Activated naive CD4-positive, alpha-beta T cell treated with anti-CD3 and anti-CD28 coated beads for 36 hours (primary cell): ENCODE results near the gene ZBED1. TPM values are rescaled to one million over a fixed set of nuclear protein-coding genes. Genes with fewer than 3 reads are reported as not detected.
A peak's percentile ranks its signal among the peaks of the same experiment; 100 is the strongest.

Experiments used
- CTCF ChIA-PET: fragments of 350-600 bp; sonication (Branson Sonifier 250); formaldehyde crosslinking; loops from one replicate; lab custom pipeline; 2021; ENCODE audit warnings: antibody characterized with exemption; lab: Charles Lee
- DNase-seq: peaks from one replicate; pipeline ENCODE4 v3.0.0-alpha.2; 2020
- H3K27ac Mint-ChIP-seq: one replicate; pipeline ENCODE4 v1.8.0; 2021; ENCODE audit warnings: mild to moderate bottlenecking, mixed read lengths
- H3K27me3 Mint-ChIP-seq: one replicate; pipeline ENCODE4 v1.8.0; 2021; ENCODE audit warnings: low read depth, mixed read lengths
- H3K36me3 Mint-ChIP-seq: one replicate; pipeline ENCODE4 v1.8.0; 2021; ENCODE audit warnings: low read depth, mixed read lengths
- H3K4me1 Mint-ChIP-seq: one replicate; pipeline ENCODE4 v1.8.0; 2021; ENCODE audit warnings: low read depth, mixed read lengths
- H3K4me3 Mint-ChIP-seq: one replicate; pipeline ENCODE4 v1.8.0; 2021; ENCODE audit warnings: mild to moderate bottlenecking, moderate library complexity, mixed read lengths
- H3K9me3 Mint-ChIP-seq: one replicate; pipeline ENCODE4 v1.8.0; 2021; ENCODE audit warnings: mixed read lengths
- intact Hi-C: fragments of 100-400 bp; cut with micrococcal nuclease; formaldehyde crosslinking; loops from one replicate; pipeline ENCODE4 v1.15.1; 2023
- total RNA-seq, 2 experiments: library from RNA; stranded (reverse); gene quantifications; one replicate each; pipeline ENCODE4 v1.2.3, GENCODE V29; 2021

Gene ZBED1
- total RNA-seq, 2 experiments from 2014 or later: 18.9 to 20.6 TPM

- intact Hi-C loops: loop anchor here (2.0 kb wide), 1 partner anchor 125 kb away; no protein-coding TSS in a partner anchor
- peaks cover 4% of the 10 kb centered on the region for H3K36me3 Mint-ChIP-seq
Observed at GRCh38 chrX:2501559-2502102, 855 bp upstream of the ZBED1 start.

GRCh38 chrX:2500091-2500802, 529 bp downstream of the ZBED1 start:
- intact Hi-C loops: loop anchor here (1.0 to 2.0 kb wide), 3 partner anchors 93 to 127 kb away; no protein-coding TSS in a partner anchor
- Mint-ChIP-seq H3K36me3 (peaks cover 4% of the 10 kb centered on the region), H3K4me1 (peaks cover 26% of the 10 kb centered on the region), H3K4me3 (peak overlapping the region; percentile 76), H3K27me3 (no peaks in the 10 kb centered on the region), H3K27ac (peak overlapping the region; percentile 59), H3K9me3 (no peaks in the 10 kb centered on the region)
- peak; percentile 22 for DNase-seq
- CTCF ChIA-PET: no interaction called here

More at GRCh38 chrX:2501559-2502102, 855 bp upstream of the ZBED1 start:
- Mint-ChIP-seq H3K9me3 (no peaks in the 10 kb centered on the region), H3K4me3 (peak overlapping the region; percentile 68), H3K27ac (peak overlapping the region; percentile 72), H3K4me1 (peaks cover 24% of the 10 kb centered on the region), H3K27me3 (no peaks in the 10 kb centered on the region)
- no peak for DNase-seq
- CTCF ChIA-PET: no interaction called here

- Mint-ChIP-seq H3K27ac (peak overlapping the region; percentile 59), H3K36me3 (peaks cover 4% of the 10 kb centered on the region), H3K27me3 (no peaks in the 10 kb centered on the region), H3K9me3 (no peaks in the 10 kb centered on the region), H3K4me3 (peak overlapping the region; percentile 76), H3K4me1 (peaks cover 26% of the 10 kb centered on the region)
- DNase-seq: no peak
- intact Hi-C loops: no loop called here
- CTCF ChIA-PET: no interaction called here
Observed at GRCh38 chrX:2499507-2499906, 1.3 kb downstream of the ZBED1 start.

GRCh38 chrX:2498781-2499302, 1.9 kb downstream of the ZBED1 start:
- Mint-ChIP-seq H3K4me3 (peak overlapping the region; percentile 76), H3K27me3 (no peaks in the 10 kb centered on the region), H3K9me3 (no peaks in the 10 kb centered on the region), H3K36me3 (peaks cover 4% of the 10 kb centered on the region), H3K27ac (peak overlapping the region; percentile 59), H3K4me1 (peaks cover 26% of the 10 kb centered on the region)
- DNase-seq: no peak
- intact Hi-C loops: loop anchor here (1.0 kb wide), 1 partner anchor 851 kb away; no protein-coding TSS in a partner anchor
- CTCF ChIA-PET: no interaction called here

- Mint-ChIP-seq H3K4me3 (peak overlapping the region; percentile 76), H3K9me3 (no peaks in the 10 kb centered on the region), H3K27ac (peak overlapping the region; percentile 2), H3K27me3 (no peaks in the 10 kb centered on the region), H3K4me1 (peaks cover 26% of the 10 kb centered on the region), H3K36me3 (peaks cover 4% of the 10 kb centered on the region)
- CTCF ChIA-PET: no interaction called here
- no peak for DNase-seq
- intact Hi-C loops: loop anchor here (1.0 kb wide), 1 partner anchor 850 kb away; no protein-coding TSS in a partner anchor
Observed at GRCh38 chrX:2497961-2498780, 2.6 kb downstream of the ZBED1 start.

GRCh38 chrX:2495595-2495994, 5.2 kb downstream of the ZBED1 start:
- CTCF ChIA-PET: no interaction called here
- Mint-ChIP-seq H3K27me3 (no peaks in the 10 kb centered on the region), H3K4me3 (no peak overlapping the region), H3K4me1 (peaks cover 26% of the 10 kb centered on the region), H3K9me3 (no peaks in the 10 kb centered on the region), H3K36me3 (peaks cover 15% of the 10 kb centered on the region), H3K27ac (no peak overlapping the region)
- DNase-seq: no peak
- intact Hi-C loops: no loop called here

GRCh38 chrX:2492531-2493218, 8.1 kb downstream of the ZBED1 start:
- no peak overlapping the region for H3K4me3 Mint-ChIP-seq
- intact Hi-C loops: no loop called here
- no peaks in the 10 kb centered on the region for H3K9me3 Mint-ChIP-seq
- no peak for DNase-seq
- H3K27me3 Mint-ChIP-seq: no peaks in the 10 kb centered on the region
- no peak overlapping the region for H3K27ac Mint-ChIP-seq
- H3K4me1 Mint-ChIP-seq: peaks cover 5% of the 10 kb centered on the region
- CTCF ChIA-PET: no interaction called here
- peaks cover 33% of the 10 kb centered on the region for H3K36me3 Mint-ChIP-seq

- no peak overlapping the region for H3K4me3 Mint-ChIP-seq
- intact Hi-C loops: no loop called here
- H3K4me1 Mint-ChIP-seq: no peaks in the 10 kb centered on the region
- CTCF ChIA-PET: no interaction called here
- no peak overlapping the region for H3K27ac Mint-ChIP-seq
- no peaks in the 10 kb centered on the region for H3K9me3 Mint-ChIP-seq
- H3K27me3 Mint-ChIP-seq: no peaks in the 10 kb centered on the region
- DNase-seq: no peak
- H3K36me3 Mint-ChIP-seq: peaks cover 33% of the 10 kb centered on the region
Observed at GRCh38 chrX:2490634-2491033, 10.1 kb downstream of the ZBED1 start.

GRCh38 chrX:2489446-2490445, 11.0 kb downstream of the ZBED1 start:
- Mint-ChIP-seq H3K27me3 (no peaks in the 10 kb centered on the region), H3K9me3 (no peaks in the 10 kb centered on the region), H3K4me1 (no peaks in the 10 kb centered on the region), H3K36me3 (peaks cover 33% of the 10 kb centered on the region), H3K4me3 (no peak overlapping the region), H3K27ac (no peak overlapping the region)
- intact Hi-C loops: no loop called here
- CTCF ChIA-PET: no interaction called here
- DNase-seq: no peak

GRCh38 chrX:2488621-2489285, 12.0 kb downstream of the ZBED1 start:
- Mint-ChIP-seq H3K36me3 (peaks cover 33% of the 10 kb centered on the region), H3K9me3 (no peaks in the 10 kb centered on the region), H3K4me3 (no peak overlapping the region), H3K27ac (no peak overlapping the region), H3K27me3 (no peaks in the 10 kb centered on the region), H3K4me1 (no peaks in the 10 kb centered on the region)
- CTCF ChIA-PET: no interaction called here
- no peak for DNase-seq
- intact Hi-C loops: no loop called here

- Mint-ChIP-seq H3K4me1 (peaks cover 2% of the 10 kb centered on the region), H3K27ac (no peak overlapping the region), H3K36me3 (peaks cover 30% of the 10 kb centered on the region), H3K4me3 (no peak overlapping the region), H3K27me3 (no peaks in the 10 kb centered on the region), H3K9me3 (no peaks in the 10 kb centered on the region)
- no peak for DNase-seq
- intact Hi-C loops: no loop called here
- CTCF ChIA-PET: no interaction called here
Observed at GRCh38 chrX:2487366-2487765, 13.4 kb downstream of the ZBED1 start.
